ENCODE data around the gene DDX27. TPM values are rescaled to one million over a fixed set of nuclear protein-coding genes. Genes with fewer than 3 reads are reported as not detected.
A peak's percentile ranks its signal among the peaks of the same experiment; 100 is the strongest.

Gene DDX27
- 10 to 100 TPM; 53.3 to 54.1 TPM for total RNA-seq
- 58.3 TPM for polyA plus RNA-seq (ENCODE audit: insufficient read depth, low read depth, low replicate concordance)
- long read RNA-seq, donor 1, partial matches to known transcripts, result 29 of 31 reads
- long read RNA-seq, donor 1, other reads (novel, unspliced or antisense), result 0 of 31 reads
- long read RNA-seq, donor 2, transcript DDX27-207 (21 exons, 2,693 nt), result major isoform, 7 of 25 reads
- long read RNA-seq, donor 2, partial matches to known transcripts, result 18 of 25 reads
- long read RNA-seq, donor 2, other reads (novel, unspliced or antisense), result 0 of 25 reads

- Histone ChIP-seq H3K4me1 (peaks cover 9% of the 10 kb centered on the region), H3K27ac (peak within 1 kb of the TSS; percentile 64 to 87), H3K36me3 (ENCODE audit: low read depth, missing control alignments) (no peaks in the 10 kb centered on the region), H3K9me3 (no peaks in the 10 kb centered on the region), H3K4me3 (peak within 1 kb of the TSS; percentile 79 to 80), H3K27me3 (no peaks in the 10 kb centered on the region)
- intact Hi-C loops (cut with DNase I; ENCODE audit: low total_unique reads), result loop anchor here (10.0 kb wide), 1 partner anchor 85 kb away; no protein-coding TSS in a partner anchor
- TF ChIP-seq CTCF (IDR thresholded peaks at IDR 0.05) (no peak), POLR2A (IDR thresholded peaks at IDR 0.05) (peak; percentile 66)
- peak; percentile 99 for DNase-seq
- WGBS, 2 donors, result 0 to 1% methylated on average over 40 to 46 of the region's 46 CpGs
Measured at GRCh38 chr20:49219091-49219923, at the start of gene DDX27. TSS of gene DDX27 (plus strand) at chr20:49219416. CDS start at chr20:49219449, 33 bp downstream.

- H3K4me3 ChIP-seq, result no peak overlapping the region
- no peaks in the 10 kb centered on the region for H3K27me3 ChIP-seq
- 50 to 74% methylated on average over 2 of the region's 2 CpGs for WGBS, 2 donors
- no peaks in the 10 kb centered on the region for H3K36me3 ChIP-seq (ENCODE audit: low read depth, missing control alignments)
- peaks cover 7% of the 10 kb centered on the region for H3K4me1 ChIP-seq
- intact Hi-C loops (cut with DNase I; ENCODE audit: low total_unique reads), result no loop called here
- H3K9me3 ChIP-seq, result no peaks in the 10 kb centered on the region
- no peak for DNase-seq
- H3K27ac ChIP-seq, result no peak overlapping the region
- TF ChIP-seq CTCF (IDR thresholded peaks at IDR 0.05) (no peak), POLR2A (IDR thresholded peaks at IDR 0.05) (no peak)
Measured at GRCh38 chr20:49169547-49169946, 49.7 kb upstream of the DDX27 start.

- H3K27ac ChIP-seq, result no peak overlapping the region
- WGBS, 2 donors, result 94 to 96% methylated on average over 2 of the region's 2 CpGs
Measured at GRCh38 chr20:49170714-49171113, 48.5 kb upstream of the DDX27 start.

GRCh38 chr20:49171909-49172308 is 47.3 kb upstream of the DDX27 start:
- intact Hi-C loops (cut with DNase I; ENCODE audit: low total_unique reads), result no loop called here
- TF ChIP-seq POLR2A (IDR thresholded peaks at IDR 0.05) (no peak), CTCF (IDR thresholded peaks at IDR 0.05) (no peak)
- peaks cover 7% of the 10 kb centered on the region for H3K4me1 ChIP-seq
- H3K27ac ChIP-seq, result no peak overlapping the region
- H3K36me3 ChIP-seq (ENCODE audit: low read depth, missing control alignments), result no peaks in the 10 kb centered on the region
- no peak overlapping the region for H3K4me3 ChIP-seq
- H3K27me3 ChIP-seq, result no peaks in the 10 kb centered on the region
- H3K9me3 ChIP-seq, result no peaks in the 10 kb centered on the region
- DNase-seq, result peak; percentile 54

More at GRCh38 chr20:49170714-49171113, 48.5 kb upstream of the DDX27 start:
- H3K4me1 ChIP-seq, result peaks cover 7% of the 10 kb centered on the region
- intact Hi-C loops (cut with DNase I; ENCODE audit: low total_unique reads), result no loop called here
- no peaks in the 10 kb centered on the region for H3K27me3 ChIP-seq
- no peak overlapping the region for H3K4me3 ChIP-seq
- no peaks in the 10 kb centered on the region for H3K9me3 ChIP-seq
- TF ChIP-seq POLR2A (IDR thresholded peaks at IDR 0.05) (no peak), CTCF (IDR thresholded peaks at IDR 0.05) (no peak)
- H3K36me3 ChIP-seq (ENCODE audit: low read depth, missing control alignments), result no peaks in the 10 kb centered on the region
- no peak for DNase-seq
